ENCODE results near the gene MEP1B.
"Not testable (repeated sequence)": the region's sequence is repeated elsewhere in the genome, so short reads cannot be mapped to it uniquely, and the experiment has no call there.

The MEP1B gene

GRCh38 chr18:32209685-32210445 is 20.0 kb downstream of the MEP1B start:
- DNase-seq (ENCODE audit: low read depth in 2 of 2), result no peak

- no peak for DNase-seq (ENCODE audit: low read depth in 2 of 2)
Measured at GRCh38 chr18:32213693-32214092, 23.9 kb downstream of the MEP1B start.

- DNase-seq (ENCODE audit: low read depth in 2 of 2), result no peak
Measured at GRCh38 chr18:32216390-32216789, 26.6 kb downstream of the MEP1B start.

- no peak for DNase-seq (ENCODE audit: low read depth in 2 of 2)
Measured at GRCh38 chr18:32219431-32220018, 29.7 kb downstream of the MEP1B start.

GRCh38 chr18:32233348-32233747 is 43.5 kb downstream of the MEP1B start:
- DNase-seq (ENCODE audit: low read depth in 2 of 2), result not testable (repeated sequence)

- DNase-seq (ENCODE audit: low read depth in 2 of 2), result no peak
Measured at GRCh38 chr18:32237049-32237448, 47.2 kb downstream of the MEP1B start.

- no peak for DNase-seq (ENCODE audit: low read depth in 2 of 2)
Measured at GRCh38 chr18:32238635-32239268, 48.9 kb downstream of the MEP1B start.

GRCh38 chr18:32242395-32242794 is 52.6 kb downstream of the MEP1B start:
- DNase-seq (ENCODE audit: low read depth in 2 of 2), result no peak

- DNase-seq (ENCODE audit: low read depth in 2 of 2), result no peak
Measured at GRCh38 chr18:32243358-32243757, 53.5 kb downstream of the MEP1B start.

- DNase-seq (ENCODE audit: low read depth in 2 of 2), result no peak
Measured at GRCh38 chr18:32244881-32245280, 55.0 kb downstream of the MEP1B start.

GRCh38 chr18:32249147-32249929 is 59.5 kb downstream of the MEP1B start:
- DNase-seq (ENCODE audit: low read depth in 2 of 2), result no peak

GRCh38 chr18:32251466-32251865 is 61.6 kb downstream of the MEP1B start:
- no peak for DNase-seq (ENCODE audit: low read depth in 2 of 2)

- DNase-seq (ENCODE audit: low read depth in 2 of 2), result no peak
Measured at GRCh38 chr18:32252141-32252860, 62.5 kb downstream of the MEP1B start.

GRCh38 chr18:32255570-32255969 is 65.7 kb downstream of the MEP1B start:
- DNase-seq (ENCODE audit: low read depth in 2 of 2), result no peak

- no peak for DNase-seq (ENCODE audit: low read depth in 2 of 2)
Measured at GRCh38 chr18:32257084-32257785, 67.4 kb downstream of the MEP1B start.

- DNase-seq (ENCODE audit: low read depth in 2 of 2), result no peak
Measured at GRCh38 chr18:32258148-32258547, 68.3 kb downstream of the MEP1B start.

- no peak for DNase-seq (ENCODE audit: low read depth in 2 of 2)
Measured at GRCh38 chr18:32258558-32259204, 68.8 kb downstream of the MEP1B start.

GRCh38 chr18:32259553-32259952 is 69.7 kb downstream of the MEP1B start:
- DNase-seq (ENCODE audit: low read depth in 2 of 2), result no peak

- no peak for DNase-seq (ENCODE audit: low read depth in 2 of 2)
Measured at GRCh38 chr18:32261003-32261402, 71.2 kb downstream of the MEP1B start.

- DNase-seq (ENCODE audit: low read depth in 2 of 2), result no peak
Measured at GRCh38 chr18:32262092-32262491, 72.3 kb downstream of the MEP1B start.
